Activated CD8-positive, alpha-beta T cell treated with anti-CD3 and anti-CD28 coated beads for 36 hours (primary cell): Measurements from ENCODE around the gene GSTA1. TPM values are rescaled to one million over a fixed set of nuclear protein-coding genes. Genes with fewer than 3 reads are reported as not detected.
"Not testable (repeated sequence)": the region's sequence is repeated elsewhere in the genome, so short reads cannot be mapped to it uniquely, and the experiment has no call there.

ENCODE experiments used
- ATAC-seq: fragments of 200-7000 bp; cut with Tn5 transposase; one replicate; pipeline ENCODE4 v1.10.0; 2021; ENCODE audit warnings: mild to moderate bottlenecking, moderate library complexity
- CTCF ChIA-PET: fragments of 350-600 bp; sonication (Branson Sonifier 250); formaldehyde crosslinking; loops from one replicate; lab custom pipeline; 2021; ENCODE audit warnings: antibody characterized with exemption; lab: Charles Lee
- POLR2A ChIA-PET: fragments of 350-600 bp; sonication (Branson Sonifier 250); formaldehyde crosslinking; loops from one replicate; lab custom pipeline; 2021; ENCODE audit warnings: antibody characterized with exemption; lab: Charles Lee
- DNase-seq: peaks from one replicate; pipeline ENCODE4 v3.0.0-alpha.2; 2020
- H3K27ac Mint-ChIP-seq: one replicate; pipeline ENCODE4 v1.8.0; 2021; ENCODE audit warnings: mild to moderate bottlenecking, mixed read lengths
- H3K27me3 Mint-ChIP-seq: one replicate; pipeline ENCODE4 v1.8.0; 2021; ENCODE audit warnings: mixed read lengths
- H3K36me3 Mint-ChIP-seq: one replicate; pipeline ENCODE4 v1.8.0; 2021; ENCODE audit warnings: low read depth, mixed read lengths
- H3K4me1 Mint-ChIP-seq: one replicate; pipeline ENCODE4 v1.8.0; 2021; ENCODE audit warnings: low read depth, mixed read lengths
- H3K4me3 Mint-ChIP-seq: one replicate; pipeline ENCODE4 v1.8.0; 2021; ENCODE audit warnings: mild to moderate bottlenecking, moderate library complexity, mixed read lengths
- H3K9me3 Mint-ChIP-seq: one replicate; pipeline ENCODE4 v1.8.0; 2021; ENCODE audit warnings: mixed read lengths
- intact Hi-C: fragments of 100-400 bp; cut with micrococcal nuclease; formaldehyde crosslinking; loops from one replicate; pipeline ENCODE4 v1.10.0; 2022
- total RNA-seq, 2 experiments: library from RNA; stranded (reverse); gene quantifications; one replicate each; pipeline ENCODE4 v1.2.3, GENCODE V29; 2021
- TF ChIP-seq, protein P1 (sequence below): fragments of 200-600 bp; IDR thresholded peaks from one replicate; pipeline ENCODE4 v1.8.0; 2022; ENCODE audit warnings: antibody characterized with exemption, mild to moderate bottlenecking

Gene GSTA1
- total RNA-seq, 2 experiments from 2014 or later: not detected

GRCh38 chr6:52763322-52763916 is 40.2 kb downstream of the GSTA1 start, which contains the start of gene GSTA2:
Gene GSTA2, minus strand, starts transcription at chr6:52763475. Its CDS starts 5,528 bp downstream, at chr6:52757947.
- H3K4me3 Mint-ChIP-seq, H3K36me3 Mint-ChIP-seq, H3K27me3 Mint-ChIP-seq, ATAC-seq, CTCF ChIA-PET, H3K4me1 Mint-ChIP-seq, DNase-seq, H3K27ac Mint-ChIP-seq, H3K9me3 Mint-ChIP-seq, intact Hi-C loops, POLR2A ChIA-PET: not testable (repeated sequence)

DNA sequence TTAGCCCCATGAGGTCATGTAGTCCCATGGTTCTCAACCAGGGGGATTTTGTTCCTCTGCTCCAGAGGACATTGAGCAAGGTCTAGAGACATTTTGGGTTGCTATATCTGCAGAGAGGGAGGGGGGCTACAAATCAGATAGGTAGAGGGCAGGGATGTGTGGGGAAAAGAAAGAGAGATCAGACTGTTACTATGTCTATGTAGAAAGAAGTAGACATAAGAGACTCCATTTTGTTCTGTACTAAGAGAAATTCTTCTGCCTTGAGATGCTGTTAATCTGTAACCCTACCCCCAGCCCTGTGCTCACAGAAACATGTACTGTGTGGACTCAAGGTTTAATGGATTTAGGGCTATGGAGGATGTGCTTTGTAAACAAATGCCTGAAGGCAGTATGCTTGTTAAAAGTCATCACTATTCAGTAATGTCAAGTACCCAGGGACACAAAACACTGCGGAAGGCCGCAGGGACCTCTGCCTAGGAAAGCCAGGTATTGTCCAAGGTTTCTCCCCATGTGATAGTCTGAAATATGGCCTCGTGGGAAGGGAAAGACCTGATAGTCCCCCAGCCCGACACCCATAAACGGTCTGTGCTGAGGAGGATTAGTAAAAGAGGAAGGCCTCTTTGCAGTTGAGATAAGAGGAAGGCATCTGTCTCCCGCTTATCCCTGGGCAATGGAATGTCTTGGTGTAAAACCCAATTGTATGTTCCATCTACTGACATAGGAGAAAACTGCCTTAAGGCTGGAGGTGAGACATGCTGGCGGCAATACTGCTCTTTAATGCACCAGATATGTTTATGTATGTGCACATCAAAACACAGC is 41.7 kb downstream of the GSTA1 start:
- H3K4me1 Mint-ChIP-seq, ATAC-seq, CTCF ChIA-PET, POLR2A ChIA-PET, H3K4me3 Mint-ChIP-seq, H3K27me3 Mint-ChIP-seq, H3K27ac Mint-ChIP-seq, intact Hi-C loops, H3K9me3 Mint-ChIP-seq, H3K36me3 Mint-ChIP-seq, DNase-seq: not testable (repeated sequence)

DNA sequence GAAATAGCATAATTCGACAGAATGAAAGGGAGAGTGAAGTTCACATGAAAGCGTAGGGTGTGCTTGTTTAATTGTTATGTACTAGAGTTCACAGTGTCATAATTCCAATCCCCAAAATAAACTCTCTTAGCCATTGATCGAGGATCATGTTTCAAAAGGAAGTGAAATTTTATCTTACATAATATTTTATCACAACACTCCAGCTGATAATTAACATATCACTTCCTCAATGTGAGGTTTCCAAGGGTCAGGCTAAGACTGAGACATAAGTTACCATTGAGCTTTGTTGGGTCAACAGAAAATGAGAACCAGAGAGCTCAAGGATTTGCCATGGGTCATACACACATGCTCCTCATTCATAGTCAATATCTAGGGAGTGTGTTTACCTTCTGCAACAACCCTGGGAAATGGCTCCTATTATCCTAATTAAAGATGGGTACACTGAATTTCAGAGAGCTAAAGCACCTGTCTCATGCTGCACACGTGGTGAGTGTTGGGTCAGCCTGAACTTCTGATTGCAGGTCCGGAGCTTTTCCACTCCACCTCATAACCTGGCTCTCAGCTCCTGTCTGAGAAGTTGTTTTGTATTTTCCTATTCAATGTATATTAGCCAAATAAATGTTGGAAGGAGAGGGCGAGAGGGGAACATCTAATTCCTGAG is 43.4 kb downstream of the GSTA1 start:
- H3K4me3 Mint-ChIP-seq: no peak overlapping the region
- H3K4me1 Mint-ChIP-seq: no peaks in the 10 kb centered on the region
- DNase-seq (no peak), ATAC-seq (no peak)
- H3K36me3 Mint-ChIP-seq: no peaks in the 10 kb centered on the region
- H3K27ac Mint-ChIP-seq: no peak overlapping the region
- H3K27me3 Mint-ChIP-seq: peaks cover 9% of the 10 kb centered on the region
- ChIA-PET CTCF (no interaction called here), POLR2A (no interaction called here)
- intact Hi-C loops: no loop called here
- no peaks in the 10 kb centered on the region for H3K9me3 Mint-ChIP-seq
- TF ChIP-seq, protein P1, sequence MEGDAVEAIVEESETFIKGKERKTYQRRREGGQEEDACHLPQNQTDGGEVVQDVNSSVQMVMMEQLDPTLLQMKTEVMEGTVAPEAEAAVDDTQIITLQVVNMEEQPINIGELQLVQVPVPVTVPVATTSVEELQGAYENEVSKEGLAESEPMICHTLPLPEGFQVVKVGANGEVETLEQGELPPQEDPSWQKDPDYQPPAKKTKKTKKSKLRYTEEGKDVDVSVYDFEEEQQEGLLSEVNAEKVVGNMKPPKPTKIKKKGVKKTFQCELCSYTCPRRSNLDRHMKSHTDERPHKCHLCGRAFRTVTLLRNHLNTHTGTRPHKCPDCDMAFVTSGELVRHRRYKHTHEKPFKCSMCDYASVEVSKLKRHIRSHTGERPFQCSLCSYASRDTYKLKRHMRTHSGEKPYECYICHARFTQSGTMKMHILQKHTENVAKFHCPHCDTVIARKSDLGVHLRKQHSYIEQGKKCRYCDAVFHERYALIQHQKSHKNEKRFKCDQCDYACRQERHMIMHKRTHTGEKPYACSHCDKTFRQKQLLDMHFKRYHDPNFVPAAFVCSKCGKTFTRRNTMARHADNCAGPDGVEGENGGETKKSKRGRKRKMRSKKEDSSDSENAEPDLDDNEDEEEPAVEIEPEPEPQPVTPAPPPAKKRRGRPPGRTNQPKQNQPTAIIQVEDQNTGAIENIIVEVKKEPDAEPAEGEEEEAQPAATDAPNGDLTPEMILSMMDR: no peak

DNA sequence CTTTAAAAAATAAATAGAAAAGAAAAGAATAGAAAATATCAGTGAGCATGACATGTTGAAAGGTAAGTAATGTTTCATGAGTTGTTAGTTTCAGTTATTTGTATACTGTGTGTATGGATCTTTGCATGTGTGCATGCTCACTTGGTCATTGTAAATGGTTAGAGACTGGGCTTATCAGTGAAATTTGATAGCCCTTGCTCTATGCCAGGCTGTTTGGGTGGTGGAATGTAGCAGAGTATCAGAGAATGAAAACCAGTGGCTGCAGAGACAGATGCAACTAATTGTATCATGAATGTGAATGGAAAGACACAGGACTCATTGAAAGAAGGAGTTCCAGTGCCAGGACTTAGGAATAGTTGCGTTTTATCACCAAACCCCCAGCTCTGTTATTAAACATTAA is 44.5 kb downstream of the GSTA1 start:
- no peak overlapping the region for H3K27ac Mint-ChIP-seq
- ChIA-PET CTCF (no interaction called here), POLR2A (no interaction called here)
- no peak for DNase-seq
- no peaks in the 10 kb centered on the region for H3K4me1 Mint-ChIP-seq
- TF ChIP-seq, protein P1: no peak
- H3K36me3 Mint-ChIP-seq: no peaks in the 10 kb centered on the region
- intact Hi-C loops: no loop called here
- peaks cover 13% of the 10 kb centered on the region for H3K27me3 Mint-ChIP-seq
- no peaks in the 10 kb centered on the region for H3K9me3 Mint-ChIP-seq
- ATAC-seq: no peak
- H3K4me3 Mint-ChIP-seq: no peak overlapping the region

- peaks cover 15% of the 10 kb centered on the region for H3K27me3 Mint-ChIP-seq
- H3K4me3 Mint-ChIP-seq, POLR2A ChIA-PET, H3K27ac Mint-ChIP-seq, H3K9me3 Mint-ChIP-seq, DNase-seq, CTCF ChIA-PET, intact Hi-C loops, ATAC-seq, H3K4me1 Mint-ChIP-seq, H3K36me3 Mint-ChIP-seq: not testable (repeated sequence)
Observed at GRCh38 chr6:52757651-52758338, 45.8 kb downstream of the GSTA1 start.

GRCh38 chr6:52754443-52754842 is 49.2 kb downstream of the GSTA1 start:
- Mint-ChIP-seq H3K36me3 (no peaks in the 10 kb centered on the region), H3K27me3 (peaks cover 10% of the 10 kb centered on the region), H3K9me3 (peaks cover 2% of the 10 kb centered on the region), H3K4me3 (no peak overlapping the region), H3K4me1 (no peaks in the 10 kb centered on the region), H3K27ac (no peak overlapping the region)
- intact Hi-C loops: no loop called here
- ChIA-PET POLR2A (no interaction called here), CTCF (no interaction called here)
- TF ChIP-seq, protein P1: no peak
- DNase-seq (no peak), ATAC-seq (no peak)

GRCh38 chr6:52753137-52753536 is 50.5 kb downstream of the GSTA1 start:
- H3K9me3 Mint-ChIP-seq, ATAC-seq, H3K4me1 Mint-ChIP-seq, intact Hi-C loops, DNase-seq, H3K27ac Mint-ChIP-seq, POLR2A ChIA-PET, H3K36me3 Mint-ChIP-seq, H3K4me3 Mint-ChIP-seq, CTCF ChIA-PET, H3K27me3 Mint-ChIP-seq: not testable (repeated sequence)
